Measurements from ENCODE around the gene MGAT1. TPM values are rescaled to one million over a fixed set of nuclear protein-coding genes. Genes with fewer than 3 reads are reported as not detected.

Gene MGAT1
- total RNA-seq, 1 experiment from 2014 or later = 53.0 TPM

GRCh38 chr5:180807046-180807445, 4.4 kb upstream of the MGAT1 start (continued):
- TF ChIP-seq ZBTB33 (IDR thresholded peaks at IDR 0.05; ENCODE audit: extremely low read depth, insufficient replicate concordance, low read length) = no peak
- TF ChIP-seq EZH2phosphoT487 (IDR thresholded peaks at IDR 0.05; ENCODE audit: borderline replicate concordance) = no peak

- H3K27ac ChIP-seq (ENCODE audit: low read depth, low read length) = no peak overlapping the region
- TF ChIP-seq POLR2AphosphoS5 (IDR thresholded peaks at IDR 0.05; ENCODE audit: low read depth, low read length) = no peak
- no TSS peak for BruUV-seq (replicated peaks)
These were observed 3.9 kb upstream of the MGAT1 start for GRCh38 chr5:180806351-180807011.

More at GRCh38 chr5:180806351-180807011, 3.9 kb upstream of the MGAT1 start:
- ChIA-PET POLR2A (no interaction called here), RAD21 (ENCODE audit: low non-redundant PET in 1 of 2, low total read pairs in 2 of 2, uncharacterized antibody in 2 of 2, unreplicated experiment in 2 of 2) (no interaction called here), CTCF (no interaction called here)
- intact Hi-C loops (cut with micrococcal nuclease) = no loop called here
- H4K20me1 ChIP-seq (ENCODE audit: insufficient read depth) = no peaks in the 10 kb centered on the region; the same call in 1 of the 2 replicates
- H3K27me3 ChIP-seq (ENCODE audit: insufficient read depth, low read length) = no peaks in the 10 kb centered on the region
- DNase-seq (ENCODE audit: low read depth, low spot score) = no peak
- H3K4me2 ChIP-seq (ENCODE audit: low read length) = no peak overlapping the region
- H3K36me3 ChIP-seq (ENCODE audit: control insufficient read depth in 1 of 2, insufficient read depth in 2 of 2, low read length in 2 of 2) = peaks cover 0 to 5% of the 10 kb centered on the region in 2 experiments; a peak in 1 of 4 replicates
- H3K4me1 ChIP-seq (ENCODE audit: control insufficient read depth in 1 of 2, insufficient read depth in 2 of 2, low read length in 2 of 2) = peaks cover 19 to 39% of the 10 kb centered on the region in 2 experiments
- no peaks in the 10 kb centered on the region for H3K9me2 ChIP-seq (ENCODE audit: insufficient read depth)
- H3K4me3 ChIP-seq (replicated peaks in 1 of 2; ENCODE audit: low read depth in 1 of 2, low read length in 2 of 2) = no peak overlapping the region
- H3K9ac ChIP-seq (ENCODE audit: low read length) = no peak overlapping the region
- ATAC-seq = no peak
- no peak overlapping the region for H2AFZ ChIP-seq (ENCODE audit: low read depth, low read length, poor library complexity, severe bottlenecking)
- peaks cover 31% of the 10 kb centered on the region for H3K79me2 ChIP-seq (ENCODE audit: insufficient read depth, low read length)
- no peaks in the 10 kb centered on the region for H3K9me3 ChIP-seq (ENCODE audit: control insufficient read depth in 1 of 2, insufficient read depth in 1 of 2, low read depth in 1 of 2, low read length in 2 of 2)
